ENCODE data around the gene VSIR. TPM values are rescaled to one million over a fixed set of nuclear protein-coding genes. Genes with fewer than 3 reads are reported as not detected.

VSIR gene
- total and polyA plus RNA-seq, 10 of the 15 experiments (the other 5 are each of a cell fraction or from before 2014, with no cell fraction given), result 0.19 to 12.5 (median 6.7) TPM

DNA sequence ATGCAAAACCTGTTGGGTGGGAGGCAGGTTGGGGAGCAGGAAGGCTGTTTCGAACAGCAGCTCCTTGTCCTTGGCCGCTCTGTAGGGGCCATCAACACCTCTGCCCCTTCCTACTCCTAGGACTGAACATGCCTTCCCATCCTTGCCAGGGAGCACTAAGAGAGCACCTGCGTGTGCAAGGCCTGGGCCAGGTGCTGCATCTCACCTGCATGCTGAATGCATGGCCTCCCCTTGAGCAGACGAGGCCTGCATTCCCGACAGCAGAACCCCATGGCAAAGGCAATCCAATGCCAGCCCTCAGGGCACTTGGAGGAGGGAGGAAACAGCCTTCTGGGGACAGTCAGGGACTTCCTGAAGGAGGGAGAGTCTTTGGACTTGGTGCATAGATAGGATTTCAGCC, 11.0 kb downstream of the VSIR start:
- Histone ChIP-seq H3K9ac (ENCODE audit: control insufficient read depth, insufficient read depth, low read length) (no peak overlapping the region), H3K27ac (ENCODE audit: control insufficient read depth, insufficient read depth) (no peak overlapping the region), H3K4me1 (ENCODE audit: control insufficient read depth, insufficient read depth, low read length) (peaks cover 11% of the 10 kb centered on the region), H4K20me1 (ENCODE audit: control insufficient read depth, insufficient read depth) (no peaks in the 10 kb centered on the region), H3K4me2 (ENCODE audit: control insufficient read depth, insufficient read depth) (no peak overlapping the region), H3K36me3 (ENCODE audit: control insufficient read depth in 2 of 2, insufficient read depth in 2 of 2, low read length in 1 of 2) (no peaks in the 10 kb centered on the region; a peak in 1 of 4 replicates), H3K9me3 (replicated peaks; ENCODE audit: control insufficient read depth, insufficient read depth, low read length) (no peaks in the 10 kb centered on the region), H3K27me3 (replicated peaks in 1 of 2; ENCODE audit: control insufficient read depth in 2 of 2, insufficient read depth in 2 of 2, low read length in 1 of 2) (no peaks in the 10 kb centered on the region), H3K4me3 (no peak overlapping the region), H3K79me2 (ENCODE audit: control insufficient read depth, insufficient read depth, low read length) (no peaks in the 10 kb centered on the region), H2AFZ (ENCODE audit: control insufficient read depth, low read depth, low read length) (no peak overlapping the region)
- ChIA-PET RAD21 (ENCODE audit: unreplicated experiment) (interaction anchor here (1.1 kb wide), 2 partner anchors 14 to 134 kb away, joined by 3 read pairs; no protein-coding TSS in a partner anchor), POLR2A (no interaction called here), CTCF (interaction anchor here (1.0 to 3.1 kb wide), 2 partner anchors 11 to 134 kb away, joined by 5 to 10 read pairs; partner anchors contain the start of gene VSIR), SMC1A (ENCODE audit: uncharacterized antibody, unreplicated experiment) (interaction anchor here (0.6 to 1.5 kb wide), 3 partner anchors 73 to 497 kb away, joined by 3 to 5 read pairs (median 3); no protein-coding TSS in a partner anchor)
- BruUV-seq (replicated peaks), result no TSS peak
- TF ChIP-seq, protein P1, sequence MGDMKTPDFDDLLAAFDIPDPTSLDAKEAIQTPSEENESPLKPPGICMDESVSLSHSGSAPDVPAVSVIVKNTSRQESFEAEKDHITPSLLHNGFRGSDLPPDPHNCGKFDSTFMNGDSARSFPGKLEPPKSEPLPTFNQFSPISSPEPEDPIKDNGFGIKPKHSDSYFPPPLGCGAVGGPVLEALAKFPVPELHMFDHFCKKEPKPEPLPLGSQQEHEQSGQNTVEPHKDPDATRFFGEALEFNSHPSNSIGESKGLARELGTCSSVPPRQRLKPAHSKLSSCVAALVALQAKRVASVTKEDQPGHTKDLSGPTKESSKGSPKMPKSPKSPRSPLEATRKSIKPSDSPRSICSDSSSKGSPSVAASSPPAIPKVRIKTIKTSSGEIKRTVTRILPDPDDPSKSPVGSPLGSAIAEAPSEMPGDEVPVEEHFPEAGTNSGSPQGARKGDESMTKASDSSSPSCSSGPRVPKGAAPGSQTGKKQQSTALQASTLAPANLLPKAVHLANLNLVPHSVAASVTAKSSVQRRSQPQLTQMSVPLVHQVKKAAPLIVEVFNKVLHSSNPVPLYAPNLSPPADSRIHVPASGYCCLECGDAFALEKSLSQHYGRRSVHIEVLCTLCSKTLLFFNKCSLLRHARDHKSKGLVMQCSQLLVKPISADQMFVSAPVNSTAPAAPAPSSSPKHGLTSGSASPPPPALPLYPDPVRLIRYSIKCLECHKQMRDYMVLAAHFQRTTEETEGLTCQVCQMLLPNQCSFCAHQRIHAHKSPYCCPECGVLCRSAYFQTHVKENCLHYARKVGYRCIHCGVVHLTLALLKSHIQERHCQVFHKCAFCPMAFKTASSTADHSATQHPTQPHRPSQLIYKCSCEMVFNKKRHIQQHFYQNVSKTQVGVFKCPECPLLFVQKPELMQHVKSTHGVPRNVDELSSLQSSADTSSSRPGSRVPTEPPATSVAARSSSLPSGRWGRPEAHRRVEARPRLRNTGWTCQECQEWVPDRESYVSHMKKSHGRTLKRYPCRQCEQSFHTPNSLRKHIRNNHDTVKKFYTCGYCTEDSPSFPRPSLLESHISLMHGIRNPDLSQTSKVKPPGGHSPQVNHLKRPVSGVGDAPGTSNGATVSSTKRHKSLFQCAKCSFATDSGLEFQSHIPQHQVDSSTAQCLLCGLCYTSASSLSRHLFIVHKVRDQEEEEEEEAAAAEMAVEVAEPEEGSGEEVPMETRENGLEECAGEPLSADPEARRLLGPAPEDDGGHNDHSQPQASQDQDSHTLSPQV (IDR thresholded peaks at IDR 0.05), result no peak
- TF ChIP-seq ZZZ3 (IDR thresholded peaks at IDR 0.05; ENCODE audit: control insufficient read depth, insufficient read length, low read depth), result no peak
- no peak for TF ChIP-seq YY1 (IDR thresholded peaks at IDR 0.05; ENCODE audit: low read depth, low read length)
- TF ChIP-seq, protein P2, sequence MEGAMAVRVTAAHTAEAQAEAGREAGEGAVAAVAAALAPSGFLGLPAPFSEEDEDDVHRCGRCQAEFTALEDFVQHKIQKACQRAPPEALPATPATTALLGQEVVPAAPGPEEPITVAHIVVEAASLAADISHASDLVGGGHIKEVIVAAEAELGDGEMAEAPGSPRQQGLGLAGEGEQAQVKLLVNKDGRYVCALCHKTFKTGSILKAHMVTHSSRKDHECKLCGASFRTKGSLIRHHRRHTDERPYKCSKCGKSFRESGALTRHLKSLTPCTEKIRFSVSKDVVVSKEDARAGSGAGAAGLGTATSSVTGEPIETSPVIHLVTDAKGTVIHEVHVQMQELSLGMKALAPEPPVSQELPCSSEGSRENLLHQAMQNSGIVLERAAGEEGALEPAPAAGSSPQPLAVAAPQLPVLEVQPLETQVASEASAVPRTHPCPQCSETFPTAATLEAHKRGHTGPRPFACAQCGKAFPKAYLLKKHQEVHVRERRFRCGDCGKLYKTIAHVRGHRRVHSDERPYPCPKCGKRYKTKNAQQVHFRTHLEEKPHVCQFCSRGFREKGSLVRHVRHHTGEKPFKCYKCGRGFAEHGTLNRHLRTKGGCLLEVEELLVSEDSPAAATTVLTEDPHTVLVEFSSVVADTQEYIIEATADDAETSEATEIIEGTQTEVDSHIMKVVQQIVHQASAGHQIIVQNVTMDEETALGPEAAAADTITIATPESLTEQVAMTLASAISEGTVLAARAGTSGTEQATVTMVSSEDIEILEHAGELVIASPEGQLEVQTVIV (IDR thresholded peaks at IDR 0.05; ENCODE audit: borderline replicate concordance, partially characterized antibody), result no peak
- WGBS (ENCODE audit: insufficient coverage, insufficient replicate concordance, low lambda C conversion rate, missing lambda C conversion rate), result 90% methylated on average over 5 of the region's 5 CpGs
- ATAC-seq, result no peak
- intact Hi-C loops (cut with micrococcal nuclease; ENCODE audit: unreplicated experiment) (no loop called here), in situ Hi-C loops (cut with MboI) (no loop called here)
- DNase-seq (ENCODE audit: low read depth, low spot score), result no peak
- no peak for FAIRE-seq
